Suprapubic skin (tissue), 3 donors: ENCODE results near the gene CMSS1.

Source experiments
- POLR2AphosphoS5 ChIP-seq, 3 donors: sonication (generic); formaldehyde crosslinking; IDR thresholded peaks; one replicate each; pipeline ENCODE4 v1.6.1; 2017; ENCODE audit warnings: antibody characterized with exemption in 3 of 3
- TF ChIP-seq, protein P1 (sequence below), 2 donors: fragments of 200-600 bp in 1 of 2; fragments of 450-650 bp in 1 of 2; sonication (generic) in 1 of 2; IDR thresholded peaks; one replicate each; pipeline ENCODE4 v1.5.1; 2016 to 2019; ENCODE audit warnings: antibody characterized with exemption in 2 of 2, mild to moderate bottlenecking in 1 of 2, moderate library complexity in 1 of 2

DNA sequence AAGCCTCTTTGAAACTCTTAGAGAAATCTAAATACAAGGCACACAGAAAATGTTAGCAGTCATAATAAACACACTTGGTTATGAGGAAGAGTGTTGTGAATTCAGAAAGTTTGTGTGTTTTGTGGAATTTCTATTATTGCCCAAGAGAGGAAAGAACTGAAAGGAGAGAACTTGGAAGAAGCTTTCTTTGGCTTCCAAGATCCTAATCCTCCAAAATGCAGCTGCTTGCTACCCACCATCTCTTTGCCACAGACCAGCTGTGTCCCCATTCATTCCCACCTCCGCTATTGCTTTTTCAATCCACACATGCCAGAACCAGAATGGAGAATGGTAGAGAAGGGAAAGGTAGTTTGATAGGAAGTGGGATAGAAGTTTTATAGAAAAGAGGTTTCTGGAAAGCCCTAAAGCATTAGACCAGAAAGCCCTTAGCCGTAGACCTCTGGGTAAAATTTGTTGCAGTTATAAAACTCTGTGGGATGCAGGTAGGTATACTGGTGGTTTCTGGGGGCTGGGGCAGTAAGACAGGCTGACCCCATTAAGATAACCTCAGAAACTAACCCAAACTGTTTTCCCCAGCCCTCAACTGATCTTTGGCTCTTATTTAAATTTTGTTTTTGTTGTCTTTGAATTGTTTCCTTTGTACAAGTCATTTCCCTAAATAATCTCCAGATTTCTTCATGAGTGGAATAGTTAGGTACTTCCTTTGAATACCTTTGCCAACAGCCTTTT, 188.2 kb downstream of the CMSS1 start:
- TF ChIP-seq POLR2AphosphoS5 (IDR thresholded peaks at IDR 0.05): no peak
- TF ChIP-seq, protein P1, sequence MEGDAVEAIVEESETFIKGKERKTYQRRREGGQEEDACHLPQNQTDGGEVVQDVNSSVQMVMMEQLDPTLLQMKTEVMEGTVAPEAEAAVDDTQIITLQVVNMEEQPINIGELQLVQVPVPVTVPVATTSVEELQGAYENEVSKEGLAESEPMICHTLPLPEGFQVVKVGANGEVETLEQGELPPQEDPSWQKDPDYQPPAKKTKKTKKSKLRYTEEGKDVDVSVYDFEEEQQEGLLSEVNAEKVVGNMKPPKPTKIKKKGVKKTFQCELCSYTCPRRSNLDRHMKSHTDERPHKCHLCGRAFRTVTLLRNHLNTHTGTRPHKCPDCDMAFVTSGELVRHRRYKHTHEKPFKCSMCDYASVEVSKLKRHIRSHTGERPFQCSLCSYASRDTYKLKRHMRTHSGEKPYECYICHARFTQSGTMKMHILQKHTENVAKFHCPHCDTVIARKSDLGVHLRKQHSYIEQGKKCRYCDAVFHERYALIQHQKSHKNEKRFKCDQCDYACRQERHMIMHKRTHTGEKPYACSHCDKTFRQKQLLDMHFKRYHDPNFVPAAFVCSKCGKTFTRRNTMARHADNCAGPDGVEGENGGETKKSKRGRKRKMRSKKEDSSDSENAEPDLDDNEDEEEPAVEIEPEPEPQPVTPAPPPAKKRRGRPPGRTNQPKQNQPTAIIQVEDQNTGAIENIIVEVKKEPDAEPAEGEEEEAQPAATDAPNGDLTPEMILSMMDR (IDR thresholded peaks at IDR 0.05): no peak
